OCI-LY3 (cell line): ENCODE measurements around the gene TSPAN33.

Source experiments
- H2AFZ ChIP-seq: fragments of 200-600, 300-600 bp; shearing (Covaris generic); 2 replicates; pipeline ENCODE4 v1.6.0; 2014; ENCODE audit warnings: antibody characterized with exemption, low read depth, low read length
- H3K27ac ChIP-seq: fragments of 200-600, 300-600 bp; sonication (generic); 2 replicates; pipeline ENCODE4 v1.5.1; 2014; ENCODE audit warnings: mild to moderate bottlenecking, low read length, moderate library complexity, mixed read lengths
- H3K27me3 ChIP-seq: fragments of 200-600, 300-600 bp; sonication (generic); 2 replicates; pipeline ENCODE4 v1.6.1; 2014; ENCODE audit warnings: low read depth, low read length, mixed read lengths
- H3K36me3 ChIP-seq: fragments of 200-600, 300-600 bp; sonication (generic); replicated peaks from 2 replicates; pipeline ENCODE3; 2014; ENCODE audit warnings: low read depth, low read length, mixed read lengths
- H3K4me1 ChIP-seq: fragments of 300-600, 200-600 bp; sonication (generic); 2 replicates; pipeline ENCODE4 v1.6.1; 2014; ENCODE audit warnings: low read length, mixed read lengths
- H3K4me2 ChIP-seq: fragments of 200-600, 300-600 bp; sonication (generic); 2 replicates; pipeline ENCODE4 v1.6.1; 2014; ENCODE audit warnings: low read length, mixed read lengths
- H3K4me3 ChIP-seq: fragments of 300-600, 200-600 bp; sonication (generic); 2 replicates; pipeline ENCODE4 v1.5.1; 2014; ENCODE audit warnings: antibody characterized with exemption, mild to moderate bottlenecking, low read length, moderate library complexity
- H3K79me2 ChIP-seq: fragments of 300-600, 200-600 bp; shearing (Covaris generic); 2 replicates; pipeline ENCODE4 v1.6.1; 2014; ENCODE audit warnings: mild to moderate bottlenecking, low read length, mixed read lengths
- H3K9ac ChIP-seq: fragments of 300-600, 200-600 bp; shearing (Covaris generic); 2 replicates; pipeline ENCODE4 v1.6.0; 2014; ENCODE audit warnings: mild to moderate bottlenecking, low read length, moderate library complexity
- H3K9me3 ChIP-seq: fragments of 200-600, 300-600 bp; shearing (Covaris generic); 2 replicates; pipeline ENCODE4 v1.6.1; 2014; ENCODE audit warnings: low read length, mixed read lengths; ENCODE audit not compliant: insufficient read depth
- H4K20me1 ChIP-seq: fragments of 200-600, 300-600 bp; sonication (generic); 2 replicates; pipeline ENCODE4 v1.6.1; 2016; ENCODE audit warnings: low read length, mixed read lengths; ENCODE audit not compliant: insufficient read depth
- EZH2phosphoT487 ChIP-seq: fragments of 200-600 bp; shearing (Covaris generic); IDR thresholded peaks from 2 replicates; pipeline ENCODE4 v1.6.1; 2018; ENCODE audit warnings: antibody characterized with exemption, mixed run types, low read depth
- TF ChIP-seq, protein P1 (sequence below): fragments of 200-600, 300-600 bp; sonication (generic); IDR thresholded peaks from 2 replicates; pipeline ENCODE4 v1.5.1; 2014; ENCODE audit warnings: antibody characterized with exemption, low read length, low read depth

The TSPAN33 gene

DNA sequence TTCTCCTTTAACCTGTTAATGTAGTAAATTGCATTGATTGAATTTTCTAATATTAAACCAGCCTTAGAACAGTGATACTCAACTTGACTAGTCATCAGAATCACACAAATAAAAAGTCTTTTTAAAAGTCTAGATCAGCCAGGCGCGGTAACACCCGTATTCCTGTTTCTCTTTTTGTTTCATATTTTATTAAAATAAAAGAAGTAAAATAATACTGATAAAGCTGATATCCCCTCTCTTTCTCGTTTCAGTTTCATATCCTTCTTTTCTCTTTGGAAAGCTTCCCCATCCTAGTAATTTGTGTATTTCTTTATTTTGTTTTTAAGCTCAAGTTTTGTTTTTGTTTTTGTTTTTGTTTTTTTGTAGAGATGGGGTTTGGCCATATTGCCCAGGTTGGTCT lies 53.3 kb downstream of the TSPAN33 start:
- peaks cover 16% of the 10 kb centered on the region for H3K79me2 ChIP-seq
- TF ChIP-seq EZH2phosphoT487 = no peak
- TF ChIP-seq, protein P1, sequence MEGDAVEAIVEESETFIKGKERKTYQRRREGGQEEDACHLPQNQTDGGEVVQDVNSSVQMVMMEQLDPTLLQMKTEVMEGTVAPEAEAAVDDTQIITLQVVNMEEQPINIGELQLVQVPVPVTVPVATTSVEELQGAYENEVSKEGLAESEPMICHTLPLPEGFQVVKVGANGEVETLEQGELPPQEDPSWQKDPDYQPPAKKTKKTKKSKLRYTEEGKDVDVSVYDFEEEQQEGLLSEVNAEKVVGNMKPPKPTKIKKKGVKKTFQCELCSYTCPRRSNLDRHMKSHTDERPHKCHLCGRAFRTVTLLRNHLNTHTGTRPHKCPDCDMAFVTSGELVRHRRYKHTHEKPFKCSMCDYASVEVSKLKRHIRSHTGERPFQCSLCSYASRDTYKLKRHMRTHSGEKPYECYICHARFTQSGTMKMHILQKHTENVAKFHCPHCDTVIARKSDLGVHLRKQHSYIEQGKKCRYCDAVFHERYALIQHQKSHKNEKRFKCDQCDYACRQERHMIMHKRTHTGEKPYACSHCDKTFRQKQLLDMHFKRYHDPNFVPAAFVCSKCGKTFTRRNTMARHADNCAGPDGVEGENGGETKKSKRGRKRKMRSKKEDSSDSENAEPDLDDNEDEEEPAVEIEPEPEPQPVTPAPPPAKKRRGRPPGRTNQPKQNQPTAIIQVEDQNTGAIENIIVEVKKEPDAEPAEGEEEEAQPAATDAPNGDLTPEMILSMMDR = no peak
- peaks cover 8% of the 10 kb centered on the region for H3K36me3 ChIP-seq
- H3K27ac ChIP-seq = no peak overlapping the region
- H4K20me1 ChIP-seq = no peaks in the 10 kb centered on the region
- H3K4me3 ChIP-seq = no peak overlapping the region
- no peak overlapping the region for H3K9ac ChIP-seq
- no peak overlapping the region for H3K4me2 ChIP-seq
- H3K9me3 ChIP-seq = no peaks in the 10 kb centered on the region
- H3K27me3 ChIP-seq = no peaks in the 10 kb centered on the region
- peaks cover 5% of the 10 kb centered on the region; the same call in 1 of the 2 replicates for H3K4me1 ChIP-seq
- no peak overlapping the region for H2AFZ ChIP-seq

DNA sequence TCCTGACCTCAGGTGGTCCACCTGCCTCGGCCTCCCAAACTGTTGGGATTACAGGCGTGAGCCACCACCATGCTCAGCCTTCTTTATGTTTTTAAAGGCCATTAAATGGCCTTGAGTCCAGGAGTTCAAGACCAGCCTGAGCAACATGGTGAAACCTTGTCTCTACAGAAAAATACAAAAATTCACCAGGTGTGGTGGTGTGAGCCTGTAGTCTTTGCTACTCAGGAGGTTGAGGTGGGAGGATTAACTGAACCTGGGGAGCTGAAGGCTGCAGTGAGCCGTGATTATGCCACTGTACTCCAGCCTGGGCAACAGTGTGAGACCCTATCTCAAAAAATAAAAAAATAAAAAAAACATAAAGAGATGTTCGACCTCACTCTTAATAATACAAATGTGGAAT lies 54.9 kb downstream of the TSPAN33 start:
- H3K4me3 ChIP-seq = no peak overlapping the region
- no peaks in the 10 kb centered on the region for H4K20me1 ChIP-seq
- H3K27me3 ChIP-seq = no peaks in the 10 kb centered on the region
- no peak overlapping the region for H3K4me2 ChIP-seq
- peaks cover 11% of the 10 kb centered on the region for H3K79me2 ChIP-seq
- TF ChIP-seq EZH2phosphoT487 = no peak
- TF ChIP-seq, protein P1 = no peak
- H3K36me3 ChIP-seq = peaks cover 5% of the 10 kb centered on the region
- peaks cover 2% of the 10 kb centered on the region; the same call in 1 of the 2 replicates for H3K4me1 ChIP-seq
- H3K9ac ChIP-seq = no peak overlapping the region
- no peak overlapping the region for H2AFZ ChIP-seq
- H3K9me3 ChIP-seq = no peaks in the 10 kb centered on the region
- H3K27ac ChIP-seq = no peak overlapping the region

DNA sequence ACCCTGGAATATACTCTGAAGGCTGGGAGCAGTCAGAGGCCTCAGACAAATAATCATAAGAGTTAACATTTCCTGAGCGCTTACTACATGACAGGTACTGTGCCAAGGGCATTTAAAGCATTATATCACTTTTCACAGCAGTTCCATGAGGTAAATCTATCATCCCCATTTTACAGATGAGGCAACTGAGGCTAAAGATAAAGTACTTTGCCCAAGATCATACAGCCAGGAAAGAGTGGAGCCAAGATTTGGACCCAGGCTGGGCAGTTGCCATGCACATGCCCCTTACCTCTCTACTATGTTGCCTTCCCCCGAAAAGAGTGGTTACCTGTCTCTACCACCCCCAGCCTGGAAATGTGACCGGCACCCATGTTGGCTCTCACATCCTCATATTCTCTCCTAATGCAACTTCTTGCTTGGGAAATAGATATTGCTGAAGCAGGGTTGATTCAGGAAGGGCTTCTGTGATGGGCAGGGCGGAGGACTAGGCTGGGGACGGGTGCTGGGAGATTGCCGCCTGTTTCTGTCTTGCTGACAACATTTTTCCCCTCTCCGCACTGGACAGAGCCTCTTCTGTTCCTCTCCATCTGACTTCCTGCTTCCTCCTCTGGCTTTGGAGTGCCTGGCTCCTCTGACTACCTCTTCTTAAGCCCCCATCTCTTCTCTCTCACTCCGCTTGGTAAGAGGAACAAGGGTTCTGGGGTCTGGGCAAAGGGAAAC lies 57.7 kb downstream of the TSPAN33 start:
- no peaks in the 10 kb centered on the region for H4K20me1 ChIP-seq
- no peaks in the 10 kb centered on the region for H3K27me3 ChIP-seq
- H2AFZ ChIP-seq = no peak overlapping the region
- no peaks in the 10 kb centered on the region for H3K9me3 ChIP-seq
- peaks cover 5% of the 10 kb centered on the region for H3K36me3 ChIP-seq
- H3K79me2 ChIP-seq = 0 out of 2 replicates have a peak, but pooled peaks cover 3% of the 10 kb centered on the region
- no peak for TF ChIP-seq EZH2phosphoT487
- TF ChIP-seq, protein P1 = no peak
- H3K9ac ChIP-seq = no peak overlapping the region
- H3K4me2 ChIP-seq = no peak overlapping the region
- H3K4me3 ChIP-seq = no peak overlapping the region
- H3K27ac ChIP-seq = no peak overlapping the region
- no peaks in the 10 kb centered on the region; the same call in 1 of the 2 replicates for H3K4me1 ChIP-seq

DNA sequence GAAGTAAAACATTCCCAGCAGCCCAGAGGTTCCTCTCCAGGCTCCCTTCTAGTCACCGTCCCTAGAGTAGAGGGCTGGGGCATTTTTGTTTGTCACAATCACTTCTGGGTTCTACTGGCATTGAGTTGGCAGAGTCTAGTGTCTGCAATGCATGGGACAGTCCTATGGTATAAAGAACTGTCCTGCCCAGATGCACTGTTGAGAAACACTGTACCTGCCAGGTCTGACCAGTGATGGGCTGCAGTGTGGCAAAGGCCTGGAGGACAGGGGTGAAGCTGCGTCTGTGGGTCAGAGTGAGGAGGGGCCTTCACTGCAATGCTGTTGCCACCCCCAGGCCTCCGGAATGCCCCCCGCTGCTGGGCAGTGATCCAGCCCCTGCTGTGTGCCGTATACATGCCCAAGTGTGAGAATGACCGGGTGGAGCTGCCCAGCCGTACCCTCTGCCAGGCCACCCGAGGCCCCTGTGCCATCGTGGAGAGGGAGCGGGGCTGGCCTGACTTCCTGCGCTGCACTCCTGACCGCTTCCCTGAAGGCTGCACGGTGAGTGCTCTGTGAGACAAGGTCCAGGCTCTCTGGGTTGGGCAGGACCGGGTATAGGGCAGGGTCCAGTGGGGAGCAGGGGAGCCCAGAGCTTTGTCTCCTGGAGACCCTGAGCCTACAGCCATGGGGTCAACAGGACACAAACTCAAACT lies 58.7 kb downstream of the TSPAN33 start:
- Histone ChIP-seq H3K27ac (no peak overlapping the region), H3K4me3 (no peak overlapping the region), H3K9ac (no peak overlapping the region), H3K27me3 (no peaks in the 10 kb centered on the region), H3K36me3 (peaks cover 8% of the 10 kb centered on the region), H3K9me3 (no peaks in the 10 kb centered on the region), H4K20me1 (no peaks in the 10 kb centered on the region), H3K79me2 (0 out of 2 replicates have a peak, but pooled peaks cover 3% of the 10 kb centered on the region), H2AFZ (no peak overlapping the region), H3K4me1 (no peaks in the 10 kb centered on the region), H3K4me2 (no peak overlapping the region)
- TF ChIP-seq, protein P1 = no peak
- TF ChIP-seq EZH2phosphoT487 = no peak
